DND-41 (cell line): ENCODE measurements around the gene HBG2.

Experiments
- ATAC-seq: fragments of 200-7000 bp; cut with Tn5 transposase; 3 replicates; pipeline ENCODE4 v1.9.1; 2021; ENCODE audit warnings: low read depth; ENCODE audit not compliant: insufficient read depth
- DNase-seq: peaks from one replicate; pipeline ENCODE4 v3.0.0-alpha.2; 2020
- H2AFZ ChIP-seq: 2 replicates; pipeline ENCODE4 v1.6.0; 2012; ENCODE audit warnings: low read depth, low read length
- H3K27ac ChIP-seq: 2 replicates; pipeline ENCODE4 v1.5.1; 2012; ENCODE audit warnings: low read length, inconsistent platforms
- H3K27me3 ChIP-seq: fragments of 200-600 bp; sonication (generic); 2 replicates; pipeline ENCODE4 v1.6.0; 2012; ENCODE audit warnings: low read length, mild to moderate bottlenecking, inconsistent platforms; ENCODE audit not compliant: insufficient read depth, poor library complexity
- H3K36me3 ChIP-seq: 2 replicates; pipeline ENCODE4 v1.5.1; 2012; ENCODE audit warnings: low read length, inconsistent platforms; ENCODE audit not compliant: insufficient read depth
- H3K4me1 ChIP-seq: 2 replicates; pipeline ENCODE4 v1.5.1; 2012; ENCODE audit warnings: mild to moderate bottlenecking, low read length; ENCODE audit not compliant: insufficient read depth
- H3K4me2 ChIP-seq: 2 replicates; pipeline ENCODE4 v1.6.0; 2012; ENCODE audit warnings: mild to moderate bottlenecking, moderate library complexity, low read length, inconsistent platforms; ENCODE audit not compliant: insufficient read depth
- H3K4me3 ChIP-seq, 2 experiments: fragments of 200-600 bp in 1 of 2; shearing (Covaris generic) in 1 of 2; 2 replicates each; pipeline ENCODE4 v1.5.1; 2012 to 2016; ENCODE audit warnings: inconsistent platforms in 2 of 2, low read length in 2 of 2, mild to moderate bottlenecking in 2 of 2, low read depth in 1 of 2, moderate library complexity in 1 of 2
- H3K79me2 ChIP-seq: 2 replicates; pipeline ENCODE4 v1.6.0; 2012; ENCODE audit warnings: low read length, inconsistent platforms; ENCODE audit not compliant: insufficient read depth
- H3K9ac ChIP-seq: 2 replicates; pipeline ENCODE4 v1.6.0; 2012; ENCODE audit warnings: low read depth, mild to moderate bottlenecking, inconsistent platforms, low read length, moderate library complexity
- H3K9me3 ChIP-seq: 2 replicates; pipeline ENCODE4 v1.5.1; 2012; ENCODE audit warnings: low read length, moderate library complexity, mild to moderate bottlenecking, inconsistent platforms; ENCODE audit not compliant: insufficient read depth, severe bottlenecking
- H4K20me1 ChIP-seq: 2 replicates; pipeline ENCODE4 v1.6.0; 2012; ENCODE audit warnings: low read length; ENCODE audit not compliant: insufficient read depth
- EZH2 ChIP-seq: IDR thresholded peaks from 3 replicates; pipeline ENCODE4 v1.6.1; 2012; ENCODE audit warnings: borderline replicate concordance, low read depth, mild to moderate bottlenecking, moderate library complexity, low read length, inconsistent platforms; ENCODE audit not compliant: severe bottlenecking
- TF ChIP-seq, protein P1 (sequence below): IDR thresholded peaks from 2 replicates; pipeline ENCODE4 v1.5.1; 2012; ENCODE audit warnings: borderline replicate concordance, low read length, moderate library complexity, mild to moderate bottlenecking; ENCODE audit not compliant: poor library complexity, severe bottlenecking; ENCODE audit errors: extremely low read depth

The HBG2 gene

DNA sequence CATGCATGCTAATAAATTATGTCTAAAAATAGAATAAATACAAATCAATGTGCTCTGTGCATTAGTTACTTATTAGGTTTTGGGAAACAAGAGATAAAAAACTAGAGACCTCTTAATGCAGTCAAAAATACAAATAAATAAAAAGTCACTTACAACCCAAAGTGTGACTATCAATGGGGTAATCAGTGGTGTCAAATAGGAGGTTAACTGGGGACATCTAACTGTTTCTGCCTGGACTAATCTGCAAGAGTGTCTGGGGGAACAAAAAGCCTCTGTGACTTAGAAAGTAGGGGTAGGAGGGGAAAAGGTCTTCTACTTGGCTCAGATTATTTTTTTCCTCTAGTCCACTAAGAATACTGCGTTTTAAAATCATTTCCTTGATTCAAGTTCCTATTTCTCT lies 26.9 kb downstream of the HBG2 start:
- Histone ChIP-seq H3K4me2 (no peak overlapping the region), H3K27ac (no peak overlapping the region), H3K9ac (no peak overlapping the region), H3K27me3 (peaks cover 6% of the 10 kb centered on the region), H3K4me3 (no peak overlapping the region), H4K20me1 (no peaks in the 10 kb centered on the region), H3K79me2 (no peaks in the 10 kb centered on the region), H3K9me3 (no peaks in the 10 kb centered on the region), H3K36me3 (no peaks in the 10 kb centered on the region), H3K4me1 (no peaks in the 10 kb centered on the region), H2AFZ (no peak overlapping the region)
- no peak for TF ChIP-seq EZH2
- TF ChIP-seq, protein P1, sequence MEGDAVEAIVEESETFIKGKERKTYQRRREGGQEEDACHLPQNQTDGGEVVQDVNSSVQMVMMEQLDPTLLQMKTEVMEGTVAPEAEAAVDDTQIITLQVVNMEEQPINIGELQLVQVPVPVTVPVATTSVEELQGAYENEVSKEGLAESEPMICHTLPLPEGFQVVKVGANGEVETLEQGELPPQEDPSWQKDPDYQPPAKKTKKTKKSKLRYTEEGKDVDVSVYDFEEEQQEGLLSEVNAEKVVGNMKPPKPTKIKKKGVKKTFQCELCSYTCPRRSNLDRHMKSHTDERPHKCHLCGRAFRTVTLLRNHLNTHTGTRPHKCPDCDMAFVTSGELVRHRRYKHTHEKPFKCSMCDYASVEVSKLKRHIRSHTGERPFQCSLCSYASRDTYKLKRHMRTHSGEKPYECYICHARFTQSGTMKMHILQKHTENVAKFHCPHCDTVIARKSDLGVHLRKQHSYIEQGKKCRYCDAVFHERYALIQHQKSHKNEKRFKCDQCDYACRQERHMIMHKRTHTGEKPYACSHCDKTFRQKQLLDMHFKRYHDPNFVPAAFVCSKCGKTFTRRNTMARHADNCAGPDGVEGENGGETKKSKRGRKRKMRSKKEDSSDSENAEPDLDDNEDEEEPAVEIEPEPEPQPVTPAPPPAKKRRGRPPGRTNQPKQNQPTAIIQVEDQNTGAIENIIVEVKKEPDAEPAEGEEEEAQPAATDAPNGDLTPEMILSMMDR = no peak
- ATAC-seq (no peak), DNase-seq (no peak)

DNA sequence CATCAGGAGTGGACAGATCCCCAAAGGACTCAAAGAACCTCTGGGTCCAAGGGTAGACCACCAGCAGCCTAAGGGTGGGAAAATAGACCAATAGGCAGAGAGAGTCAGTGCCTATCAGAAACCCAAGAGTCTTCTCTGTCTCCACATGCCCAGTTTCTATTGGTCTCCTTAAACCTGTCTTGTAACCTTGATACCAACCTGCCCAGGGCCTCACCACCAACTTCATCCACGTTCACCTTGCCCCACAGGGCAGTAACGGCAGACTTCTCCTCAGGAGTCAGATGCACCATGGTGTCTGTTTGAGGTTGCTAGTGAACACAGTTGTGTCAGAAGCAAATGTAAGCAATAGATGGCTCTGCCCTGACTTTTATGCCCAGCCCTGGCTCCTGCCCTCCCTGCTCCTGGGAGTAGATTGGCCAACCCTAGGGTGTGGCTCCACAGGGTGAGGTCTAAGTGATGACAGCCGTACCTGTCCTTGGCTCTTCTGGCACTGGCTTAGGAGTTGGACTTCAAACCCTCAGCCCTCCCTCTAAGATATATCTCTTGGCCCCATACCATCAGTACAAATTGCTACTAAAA lies 27.8 kb downstream of the HBG2 start, which contains the start of gene HBB:
HBB (minus strand) TSS at position 340 of the 579 bp plus-strand sequence; CDS start at position 290, 50 bp downstream.
- Histone ChIP-seq H3K4me1 (no peaks in the 10 kb centered on the region), H4K20me1 (no peaks in the 10 kb centered on the region), H3K9ac (no peak within 1 kb of the TSS), H3K4me3 (no peak within 1 kb of the TSS), H3K9me3 (no peaks in the 10 kb centered on the region), H3K36me3 (no peaks in the 10 kb centered on the region), H3K27me3 (peaks cover 3% of the 10 kb centered on the region), H3K4me2 (no peak within 1 kb of the TSS), H3K79me2 (no peaks in the 10 kb centered on the region), H3K27ac (no peak within 1 kb of the TSS), H2AFZ (no peak within 1 kb of the TSS)
- DNase-seq (no peak), ATAC-seq (no peak)
- TF ChIP-seq, protein P1 = no peak
- no peak for TF ChIP-seq EZH2

GRCh38 chr11:5225480-5225871 lies 29.1 kb downstream of the HBG2 start:
- Histone ChIP-seq H3K4me1 (no peaks in the 10 kb centered on the region), H3K4me2 (no peak overlapping the region), H3K27ac (no peak overlapping the region), H3K9me3 (no peaks in the 10 kb centered on the region), H3K79me2 (no peaks in the 10 kb centered on the region), H3K27me3 (peaks cover 3% of the 10 kb centered on the region), H4K20me1 (no peaks in the 10 kb centered on the region), H2AFZ (no peak overlapping the region), H3K9ac (no peak overlapping the region), H3K36me3 (no peaks in the 10 kb centered on the region), H3K4me3 (no peak overlapping the region)
- TF ChIP-seq, protein P1 = no peak
- TF ChIP-seq EZH2 = no peak
- DNase-seq (no peak), ATAC-seq (no peak)
